NCI-H345 (cell line): ENCODE measurements around the gene LAMA5.
A peak's percentile ranks its signal among the peaks of the same experiment; 100 is the strongest.

Experiments used
- DNase-seq: peaks from one replicate; lab custom pipeline; 2025; lab: John Stamatoyannopoulos, UW

Gene LAMA5

GRCh38 chr20:62405108-62405980 lies 38.2 kb upstream of the LAMA5 start:
- no peak for DNase-seq

GRCh38 chr20:62404761-62405107 lies 37.6 kb upstream of the LAMA5 start:
- DNase-seq: no peak

GRCh38 chr20:62404112-62404665 lies 37.1 kb upstream of the LAMA5 start:
- DNase-seq: no peak

GRCh38 chr20:62403331-62403730 lies 36.2 kb upstream of the LAMA5 start:
- DNase-seq: no peak

GRCh38 chr20:62402456-62403150 lies 35.5 kb upstream of the LAMA5 start:
- no peak for DNase-seq

GRCh38 chr20:62401331-62401779 lies 34.2 kb upstream of the LAMA5 start:
- DNase-seq: no peak

GRCh38 chr20:62400541-62400940 lies 33.4 kb upstream of the LAMA5 start:
- DNase-seq: no peak

- peak; percentile 25 for DNase-seq
Measured at GRCh38 chr20:62400021-62400420, 32.9 kb upstream of the LAMA5 start.

- DNase-seq: no peak
Measured at GRCh38 chr20:62398120-62398821, 31.2 kb upstream of the LAMA5 start.

- DNase-seq: no peak
Measured at GRCh38 chr20:62396367-62397239, 29.5 kb upstream of the LAMA5 start.

- DNase-seq: no peak
Measured at GRCh38 chr20:62395311-62396242, 28.5 kb upstream of the LAMA5 start.

- no peak for DNase-seq
Measured at GRCh38 chr20:62394248-62395245, 27.4 kb upstream of the LAMA5 start.

- no peak for DNase-seq
Measured at GRCh38 chr20:62393830-62394229, 26.7 kb upstream of the LAMA5 start.

- DNase-seq: no peak
Measured at GRCh38 chr20:62393335-62393665, 26.2 kb upstream of the LAMA5 start.

GRCh38 chr20:62392621-62393334 lies 25.7 kb upstream of the LAMA5 start:
- no peak for DNase-seq

GRCh38 chr20:62392077-62392418 lies 24.9 kb upstream of the LAMA5 start:
- no peak for DNase-seq

GRCh38 chr20:62391165-62392076 lies 24.3 kb upstream of the LAMA5 start:
- DNase-seq: no peak
